ENCODE measurements around the gene SECISBP2.

DNA sequence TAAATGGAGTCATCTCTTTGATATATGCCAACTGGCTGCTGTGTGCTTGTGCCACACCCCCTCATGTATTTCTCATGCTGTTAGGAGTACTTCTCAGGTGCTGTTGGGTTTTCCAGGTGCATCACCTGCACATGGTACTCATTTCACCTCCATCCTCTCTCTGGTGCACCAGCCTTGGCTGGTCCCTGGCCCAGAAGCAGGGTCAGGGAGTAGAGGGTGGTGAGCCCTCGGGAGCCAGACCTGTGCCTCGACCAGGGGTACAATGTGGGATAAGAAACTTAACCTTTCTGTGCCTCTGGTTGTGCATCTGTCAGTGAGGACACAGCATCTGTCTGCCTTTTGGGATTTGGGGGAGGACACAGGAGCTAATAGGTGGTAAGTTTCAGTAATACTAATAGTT lies 38.5 kb downstream of the SECISBP2 start:
- no peak for TF ChIP-seq POLR2A (IDR thresholded peaks at IDR 0.05; ENCODE audit: low read depth, low read length)
- no peak for TF ChIP-seq TAF1 (IDR thresholded peaks at IDR 0.05; ENCODE audit: borderline replicate concordance, low read depth, low read length)
- no peak for TF ChIP-seq POLR2AphosphoS5 (IDR thresholded peaks at IDR 0.05; ENCODE audit: low read depth, low read length)
